PC-9 (cell line): Measurements from ENCODE around the gene CEP19.

Source experiments
- CTCF ChIP-seq: fragments of 200-600 bp; sonication (generic); conservative IDR thresholded peaks from 2 replicates; pipeline ENCODE4 v1.6.1; 2017; ENCODE audit warnings: mixed run types, antibody characterized with exemption, mild to moderate bottlenecking, moderate library complexity
- EZH2 ChIP-seq: fragments of 200-600 bp; sonication (generic); IDR thresholded peaks from 2 replicates; pipeline ENCODE4 v1.8.0; 2017; ENCODE audit warnings: antibody characterized with exemption, low read depth

- TF ChIP-seq CTCF (no peak), EZH2 (no peak)
Observed at GRCh38 chr3:196659901-196660351, 52.1 kb downstream of the CEP19 start.
